GM23248 (cell line): ENCODE data around the gene CLK3. TPM values are rescaled to one million over a fixed set of nuclear protein-coding genes. Genes with fewer than 3 reads are reported as not detected.
"Not testable (repeated sequence)": the region's sequence is repeated elsewhere in the genome, so short reads cannot be mapped to it uniquely, and the experiment has no call there.

Experiments used
- DNase-seq: peaks from one replicate; pipeline ENCODE4 v3.0.0-alpha.2; 2015
- H2AFZ ChIP-seq: fragments of 200-600 bp; sonication (generic); 2 replicates; pipeline ENCODE4 v1.6.1; 2016; ENCODE audit warnings: antibody characterized with exemption
- H3F3A ChIP-seq: fragments of 200-600 bp; sonication (generic); 2 replicates; pipeline ENCODE4 v1.6.1; 2016; ENCODE audit warnings: mild to moderate bottlenecking, antibody characterized with exemption, mixed run types; ENCODE audit not compliant: insufficient read depth
- H3K27ac ChIP-seq: fragments of 200-600 bp; sonication (generic); 2 replicates; pipeline ENCODE4 v1.5.1; 2016; ENCODE audit warnings: mild to moderate bottlenecking
- H3K27me3 ChIP-seq: fragments of 200-600 bp; sonication (generic); replicated peaks from 2 replicates; pipeline ENCODE4 v1.6.1; 2016; ENCODE audit warnings: mild to moderate bottlenecking; ENCODE audit not compliant: insufficient read depth
- H3K36me3 ChIP-seq: fragments of 200-600 bp; sonication (generic); 2 replicates; pipeline ENCODE4 v1.6.1; 2016; ENCODE audit warnings: low read depth, mild to moderate bottlenecking
- H3K4me1 ChIP-seq: fragments of 200-600 bp; sonication (generic); 2 replicates; pipeline ENCODE4 v1.6.1; 2016; ENCODE audit warnings: mild to moderate bottlenecking; ENCODE audit not compliant: insufficient read depth
- H3K4me2 ChIP-seq: fragments of 200-600 bp; sonication (generic); one replicate; pipeline ENCODE4 v1.6.1; 2016; ENCODE audit warnings: mild to moderate bottlenecking; ENCODE audit not compliant: unreplicated experiment
- H3K4me3 ChIP-seq: fragments of 200-600 bp; sonication (generic); 2 replicates; pipeline ENCODE4 v1.5.1; 2016; ENCODE audit warnings: mild to moderate bottlenecking
- H3K79me2 ChIP-seq: fragments of 200-600 bp; sonication (generic); 2 replicates; pipeline ENCODE4 v1.6.1; 2016; ENCODE audit warnings: mild to moderate bottlenecking; ENCODE audit not compliant: insufficient read depth
- H3K9ac ChIP-seq: fragments of 200-600 bp; sonication (generic); 2 replicates; pipeline ENCODE4 v1.6.1; 2016; ENCODE audit warnings: mild to moderate bottlenecking
- H3K9me2 ChIP-seq: fragments of 200-600 bp; sonication (generic); 2 replicates; pipeline ENCODE4 v1.6.1; 2016; ENCODE audit warnings: mixed run types, mild to moderate bottlenecking, moderate library complexity; ENCODE audit not compliant: insufficient read depth
- H3K9me3 ChIP-seq: fragments of 200-600 bp; sonication (generic); one replicate; pipeline ENCODE4 v1.6.1; 2017; ENCODE audit warnings: low read depth
- H4K20me1 ChIP-seq: fragments of 200-600 bp; sonication (generic); 2 replicates; pipeline ENCODE4 v1.6.0; 2016; ENCODE audit not compliant: insufficient read depth
- EZH2 ChIP-seq: fragments of 200-600 bp; sonication (generic); IDR thresholded peaks from 2 replicates; pipeline ENCODE4 v1.6.1; 2018; ENCODE audit warnings: antibody characterized with exemption, mild to moderate bottlenecking; ENCODE audit not compliant: insufficient read depth, poor library complexity, severe bottlenecking
- EZH2phosphoT487 ChIP-seq: fragments of 200-600 bp; sonication (generic); IDR thresholded peaks from 2 replicates; pipeline ENCODE4 v1.6.1; 2018; ENCODE audit warnings: antibody characterized with exemption, moderate library complexity, mild to moderate bottlenecking, low read depth; ENCODE audit not compliant: insufficient read depth
- WGBS, 2 experiments: methylation state at CpG; one replicate each; pipeline ENCODE4 v1.1.6; 2015 to 2017; ENCODE audit warnings: low lambda C conversion rate in 2 of 2, low coverage in 1 of 2; ENCODE audit errors: missing lambda C conversion rate in 2 of 2; 5-methylcytosine and 5-hydroxymethylcytosine counted together
- in situ Hi-C: fragments of 300-500 bp; cut with MboI; formaldehyde crosslinking; loops from 2 replicates; pipeline ENCODE4 v1.15.0; 2020
- polyA plus RNA-seq: library from polyadenylated mRNA; unstranded; fragments of >200 nt; fragmentation: Nextera tagmentation; extraction: Ambion mirVana; gene quantifications from 2 replicates; pipeline ENCODE4 v1.2.1, GENCODE V29; 2016
- total RNA-seq: library from RNA; depleted of rRNA; stranded (reverse); fragments of >200 nt; shearing (Covaris generic); gene quantifications from 2 replicates; pipeline ENCODE4 v1.2.3, GENCODE V29; 2014

Gene CLK3
- total and polyA plus RNA-seq, 2 experiments from 2014 or later: 41.9 to 67.9 TPM

GRCh38 chr15:74592222-74592621 is 23.4 kb upstream of the CLK3 start:
- peaks cover 13% of the 10 kb centered on the region for H3K4me1 ChIP-seq
- no peak overlapping the region for H3K27ac ChIP-seq
- 80 to 83% methylated on average over 3 of the region's 3 CpGs for WGBS, 2 experiments
- H2AFZ ChIP-seq: no peak overlapping the region
- in situ Hi-C loops: no loop called here
- H3F3A ChIP-seq: peaks cover 9% of the 10 kb centered on the region; the same call in 1 of the 2 replicates
- H3K4me3 ChIP-seq: no peak overlapping the region
- H3K36me3 ChIP-seq: no peaks in the 10 kb centered on the region
- no peak overlapping the region for H3K9ac ChIP-seq
- no peak for DNase-seq
- no peak for TF ChIP-seq EZH2
- TF ChIP-seq EZH2phosphoT487: no peak
- no peak overlapping the region for H3K4me2 ChIP-seq
- no peaks in the 10 kb centered on the region for H4K20me1 ChIP-seq
- no peaks in the 10 kb centered on the region for H3K79me2 ChIP-seq
- H3K9me3 ChIP-seq: no peaks in the 10 kb centered on the region
- no peaks in the 10 kb centered on the region for H3K9me2 ChIP-seq
- no peaks in the 10 kb centered on the region for H3K27me3 ChIP-seq

- in situ Hi-C loops: no loop called here
- Histone ChIP-seq H3K9me3 (no peaks in the 10 kb centered on the region), H3K27ac (no peak overlapping the region), H3F3A (peaks cover 5% of the 10 kb centered on the region; the same call in 1 of the 2 replicates), H3K4me2 (no peak overlapping the region), H3K4me1 (peaks cover 13% of the 10 kb centered on the region), H3K36me3 (no peaks in the 10 kb centered on the region), H3K4me3 (no peak overlapping the region), H3K9me2 (no peaks in the 10 kb centered on the region), H3K9ac (no peak overlapping the region), H2AFZ (no peak overlapping the region), H3K79me2 (no peaks in the 10 kb centered on the region), H3K27me3 (no peaks in the 10 kb centered on the region), H4K20me1 (no peaks in the 10 kb centered on the region)
- DNase-seq: no peak
- TF ChIP-seq EZH2 (no peak), EZH2phosphoT487 (no peak)
- 90 to 91% methylated on average over 7 of the region's 7 CpGs for WGBS, 2 experiments
Observed at GRCh38 chr15:74593122-74593521, 22.5 kb upstream of the CLK3 start.

GRCh38 chr15:74594455-74594854 is 21.2 kb upstream of the CLK3 start:
- no peak overlapping the region for H3K27ac ChIP-seq
- H3K4me1 ChIP-seq: peaks cover 7% of the 10 kb centered on the region
- H3K4me2 ChIP-seq: no peak overlapping the region
- no peak overlapping the region for H3K4me3 ChIP-seq
- 88 to 92% methylated on average over 4 of the region's 4 CpGs for WGBS, 2 experiments
- in situ Hi-C loops: no loop called here
- H4K20me1 ChIP-seq: no peaks in the 10 kb centered on the region
- no peak overlapping the region for H2AFZ ChIP-seq
- no peak for DNase-seq
- H3K9me3 ChIP-seq: no peaks in the 10 kb centered on the region
- TF ChIP-seq EZH2phosphoT487 (no peak), EZH2 (no peak)
- no peaks in the 10 kb centered on the region for H3K9me2 ChIP-seq
- no peaks in the 10 kb centered on the region for H3K27me3 ChIP-seq
- H3K36me3 ChIP-seq: no peaks in the 10 kb centered on the region
- H3F3A ChIP-seq: no peaks in the 10 kb centered on the region
- no peak overlapping the region for H3K9ac ChIP-seq
- H3K79me2 ChIP-seq: 0 out of 2 replicates have a peak, but pooled peaks cover 4% of the 10 kb centered on the region

GRCh38 chr15:74595271-74595670 is 20.4 kb upstream of the CLK3 start:
- 85 to 89% methylated on average over 5 of the region's 5 CpGs for WGBS, 2 experiments
- Histone ChIP-seq H3K9me2 (no peaks in the 10 kb centered on the region), H3K27ac (no peak overlapping the region), H3K4me2 (no peak overlapping the region), H4K20me1 (no peaks in the 10 kb centered on the region), H3K36me3 (no peaks in the 10 kb centered on the region), H3K9ac (no peak overlapping the region), H3K9me3 (no peaks in the 10 kb centered on the region), H3F3A (no peaks in the 10 kb centered on the region), H3K4me1 (peaks cover 8% of the 10 kb centered on the region), H2AFZ (no peak overlapping the region), H3K27me3 (no peaks in the 10 kb centered on the region), H3K79me2 (0 out of 2 replicates have a peak, but pooled peaks cover 7% of the 10 kb centered on the region), H3K4me3 (no peak overlapping the region)
- in situ Hi-C loops: no loop called here
- TF ChIP-seq EZH2phosphoT487 (no peak), EZH2 (no peak)
- no peak for DNase-seq

GRCh38 chr15:74596736-74597135 is 18.9 kb upstream of the CLK3 start:
- DNase-seq, H3K4me2 ChIP-seq, H3F3A ChIP-seq, H2AFZ ChIP-seq, H3K27ac ChIP-seq, H3K79me2 ChIP-seq, in situ Hi-C loops, H3K4me1 ChIP-seq, H3K9me3 ChIP-seq, H3K27me3 ChIP-seq, H3K9me2 ChIP-seq, H3K36me3 ChIP-seq, H4K20me1 ChIP-seq, H3K9ac ChIP-seq, H3K4me3 ChIP-seq: not testable (repeated sequence)
- 78% methylated on average over 6 to 11 of the region's 11 CpGs for WGBS, 2 experiments

GRCh38 chr15:74597146-74597705 is 18.4 kb upstream of the CLK3 start:
- not testable (repeated sequence) for H3K9me3 ChIP-seq

More at GRCh38 chr15:74597146-74597705, 18.4 kb upstream of the CLK3 start:
- H3K9ac ChIP-seq, H3K36me3 ChIP-seq, DNase-seq, H2AFZ ChIP-seq, H3K4me1 ChIP-seq, H3K9me2 ChIP-seq, H3F3A ChIP-seq, H3K4me3 ChIP-seq, H4K20me1 ChIP-seq, H3K27me3 ChIP-seq, in situ Hi-C loops, H3K27ac ChIP-seq, H3K4me2 ChIP-seq, H3K79me2 ChIP-seq: not testable (repeated sequence)
- 90% methylated on average over 9 to 16 of the region's 16 CpGs for WGBS, 2 experiments
